GM12891 (cell line): Measurements from ENCODE around the gene ADD2.

Experiments
- PAX5 ChIP-seq: IDR thresholded peaks from 2 replicates; pipeline ENCODE4 v1.6.1; 2011; ENCODE audit warnings: low read length, moderate library complexity, mild to moderate bottlenecking; ENCODE audit not compliant: insufficient read depth, severe bottlenecking
- POLR2A ChIP-seq: IDR thresholded peaks from 2 replicates; pipeline ENCODE4 v1.6.1; 2011; ENCODE audit warnings: low read depth, low read length, control low read depth

DNA sequence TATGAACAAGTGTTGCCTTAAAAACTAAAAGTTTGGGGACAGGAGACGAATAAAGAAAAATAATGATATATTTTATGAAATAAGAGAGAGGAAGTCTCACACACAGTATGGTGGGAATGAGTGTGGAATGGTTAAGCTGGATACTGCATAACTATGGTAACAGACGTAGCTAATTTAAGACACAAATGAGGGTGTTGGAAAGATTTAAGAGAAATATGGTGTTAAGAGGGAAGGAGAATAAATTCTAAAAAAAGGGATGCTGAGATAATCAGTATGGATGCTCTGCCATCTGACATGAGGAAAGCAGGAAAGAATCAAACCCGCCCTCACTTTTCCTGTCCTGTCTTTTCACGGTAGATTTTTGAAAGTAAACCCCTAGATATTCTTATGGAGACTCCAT lies 10.6 kb downstream of the ADD2 start:
- TF ChIP-seq POLR2A (no peak), PAX5 (no peak)
